HEK293 (cell line): ENCODE results near the gene NEURL4.
A peak's percentile ranks its signal among the peaks of the same experiment; 100 is the strongest.

Experiments used
- CTCF ChIA-PET: fragments of 350-600 bp; formaldehyde crosslinking; extraction: SDS; loops from one replicate; lab custom pipeline; 2021; ENCODE audit warnings: antibody characterized with exemption; lab: Yijun Ruan, JAX
- POLR2A ChIA-PET: fragments of 300-600 bp; formaldehyde crosslinking; extraction: SDS; loops from one replicate; lab custom pipeline; 2020; ENCODE audit warnings: antibody characterized with exemption, inconsistent platforms; lab: Yijun Ruan, JAX
- H3K27ac ChIP-seq: fragments of 200-500 bp; sonication (Bioruptor generic); 2 replicates; pipeline ENCODE4 v1.5.1; 2014; ENCODE audit warnings: low read depth, low read length, control low read depth, inconsistent platforms; ENCODE audit errors: extremely low read depth
- H3K36me3 ChIP-seq, 2 experiments: fragments of 200-500 bp in 1 of 2; sonication (Bioruptor generic) in 1 of 2; 1 replicate in 1 of 2; 2 replicates in 1 of 2; pipeline ENCODE4 v1.5.1; 2014 to 2017; ENCODE audit warnings: inconsistent platforms in 2 of 2, low read length in 2 of 2; ENCODE audit not compliant: control insufficient read depth in 2 of 2, insufficient read depth in 1 of 2
- H3K4me1 ChIP-seq: fragments of 200-500 bp; sonication (Bioruptor generic); 2 replicates; pipeline ENCODE4 v1.5.1; 2014; ENCODE audit warnings: mild to moderate bottlenecking, low read length, inconsistent platforms; ENCODE audit not compliant: control insufficient read depth, insufficient read depth
- H3K4me3 ChIP-seq: 2 replicates; pipeline ENCODE4 v1.5.1; 2011; ENCODE audit warnings: low read depth, mild to moderate bottlenecking, control low read depth, low read length, moderate library complexity
- H3K9me3 ChIP-seq: fragments of 200-500 bp; sonication (Bioruptor generic); 2 replicates; pipeline ENCODE4 v1.5.1; 2014; ENCODE audit warnings: low read depth, low read length, inconsistent platforms; ENCODE audit not compliant: control insufficient read depth, insufficient read depth
- KLF17 ChIP-seq: fragments of 450-650 bp; formaldehyde crosslinking; IDR thresholded peaks from 2 replicates; pipeline ENCODE4 v1.5.1; 2016; ENCODE audit warnings: missing biosample characterization, missing genetic modification characterization
- SP2 ChIP-seq: fragments of 450-650 bp; formaldehyde crosslinking; IDR thresholded peaks from 2 replicates; pipeline ENCODE4 v1.5.1; 2016; ENCODE audit warnings: missing biosample characterization, missing genetic modification characterization
- SP3 ChIP-seq: fragments of 450-650 bp; formaldehyde crosslinking; IDR thresholded peaks from 2 replicates; pipeline ENCODE4 v1.5.1; 2016; ENCODE audit warnings: missing biosample characterization, missing genetic modification characterization
- ZBTB10 ChIP-seq: fragments of 450-650 bp; formaldehyde crosslinking; IDR thresholded peaks from 2 replicates; pipeline ENCODE4 v1.5.1; 2016; ENCODE audit warnings: missing biosample characterization, missing genetic modification characterization
- ZNF2 ChIP-seq: fragments of 450-650 bp; formaldehyde crosslinking; IDR thresholded peaks from 2 replicates; pipeline ENCODE4 v1.5.1; 2016; ENCODE audit warnings: missing biosample characterization, missing genetic modification characterization
- ZNF518A ChIP-seq: fragments of 450-650 bp; formaldehyde crosslinking; conservative IDR thresholded peaks from 2 replicates; pipeline ENCODE4 v1.5.1; 2016; ENCODE audit warnings: low read depth, missing biosample characterization, missing genetic modification characterization
- ZNF529 ChIP-seq: fragments of 450-650 bp; formaldehyde crosslinking; IDR thresholded peaks from 2 replicates; pipeline ENCODE4 v1.5.1; 2017; ENCODE audit warnings: missing genetic modification characterization, missing biosample characterization; ENCODE audit not compliant: insufficient replicate concordance
- ZNF561 ChIP-seq: fragments of 450-650 bp; IDR thresholded peaks from 2 replicates; pipeline ENCODE4 v1.5.1; 2018; ENCODE audit warnings: missing biosample characterization, missing genetic modification characterization, borderline replicate concordance
- ZNF629 ChIP-seq: fragments of 450-650 bp; formaldehyde crosslinking; IDR thresholded peaks from 2 replicates; pipeline ENCODE4 v1.5.1; 2017; ENCODE audit warnings: missing biosample characterization, missing genetic modification characterization
- ZNF707 ChIP-seq: fragments of 450-650 bp; formaldehyde crosslinking; IDR thresholded peaks from 2 replicates; pipeline ENCODE4 v1.5.1; 2016; ENCODE audit warnings: missing biosample characterization, missing genetic modification characterization
- TF ChIP-seq, protein P1 (sequence below): fragments of 450-650 bp; formaldehyde crosslinking; IDR thresholded peaks from 2 replicates; pipeline ENCODE4 v1.5.1; 2016; ENCODE audit warnings: missing biosample characterization, missing genetic modification characterization
- TF ChIP-seq, protein P2 (sequence below): fragments of 450-650 bp; formaldehyde crosslinking; IDR thresholded peaks from 2 replicates; pipeline ENCODE4 v1.5.1; 2016; ENCODE audit warnings: missing biosample characterization, missing genetic modification characterization
- TF ChIP-seq, protein P3 (sequence below): fragments of 450-650 bp; formaldehyde crosslinking; IDR thresholded peaks from 2 replicates; pipeline ENCODE4 v1.5.1; 2016; ENCODE audit warnings: missing biosample characterization, missing genetic modification characterization

NEURL4 gene

DNA sequence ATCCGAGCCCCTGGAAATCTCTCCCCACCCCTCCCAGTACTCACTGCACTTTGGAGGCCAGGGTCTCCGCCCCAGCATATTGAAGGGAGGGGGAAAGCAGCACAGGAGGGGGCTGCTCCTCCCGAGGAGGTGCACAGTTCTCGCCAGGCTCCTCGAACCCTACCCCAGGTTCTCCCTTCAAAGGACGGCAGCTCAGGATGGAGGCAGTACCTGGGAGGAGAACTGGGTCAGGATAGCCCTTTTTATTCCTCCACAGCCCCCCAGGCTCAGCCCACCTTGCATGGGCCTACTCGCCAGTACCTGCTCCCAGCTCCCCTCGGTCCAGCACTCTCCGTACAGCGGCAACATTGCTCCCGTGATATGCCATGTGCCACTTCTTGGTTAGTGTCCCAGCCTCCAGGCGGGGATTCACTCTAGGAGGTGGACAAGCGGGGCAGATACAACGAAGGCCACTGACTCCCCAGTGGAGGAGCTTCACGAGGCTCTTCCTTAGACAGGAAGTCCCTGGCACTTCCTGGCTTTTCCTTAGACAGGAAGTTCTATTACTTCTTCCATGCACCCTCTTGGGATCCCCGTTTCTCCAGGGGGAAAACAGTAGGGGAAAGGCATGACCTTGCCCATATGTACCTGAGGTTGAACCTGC, 11.9 kb downstream of the NEURL4 start:
- no peak overlapping the region for H3K27ac ChIP-seq
- peaks cover 6% of the 10 kb centered on the region; the same call in 1 of the 2 replicates for H3K4me1 ChIP-seq
- H3K4me3 ChIP-seq, result no peak overlapping the region
- TF ChIP-seq ZNF707 (tag by site-specific recombination) (no peak), SP2 (tag by site-specific recombination) (0 out of 2 replicates have a peak, but pooled peaks have one; percentile 12)
- TF ChIP-seq, protein P1, sequence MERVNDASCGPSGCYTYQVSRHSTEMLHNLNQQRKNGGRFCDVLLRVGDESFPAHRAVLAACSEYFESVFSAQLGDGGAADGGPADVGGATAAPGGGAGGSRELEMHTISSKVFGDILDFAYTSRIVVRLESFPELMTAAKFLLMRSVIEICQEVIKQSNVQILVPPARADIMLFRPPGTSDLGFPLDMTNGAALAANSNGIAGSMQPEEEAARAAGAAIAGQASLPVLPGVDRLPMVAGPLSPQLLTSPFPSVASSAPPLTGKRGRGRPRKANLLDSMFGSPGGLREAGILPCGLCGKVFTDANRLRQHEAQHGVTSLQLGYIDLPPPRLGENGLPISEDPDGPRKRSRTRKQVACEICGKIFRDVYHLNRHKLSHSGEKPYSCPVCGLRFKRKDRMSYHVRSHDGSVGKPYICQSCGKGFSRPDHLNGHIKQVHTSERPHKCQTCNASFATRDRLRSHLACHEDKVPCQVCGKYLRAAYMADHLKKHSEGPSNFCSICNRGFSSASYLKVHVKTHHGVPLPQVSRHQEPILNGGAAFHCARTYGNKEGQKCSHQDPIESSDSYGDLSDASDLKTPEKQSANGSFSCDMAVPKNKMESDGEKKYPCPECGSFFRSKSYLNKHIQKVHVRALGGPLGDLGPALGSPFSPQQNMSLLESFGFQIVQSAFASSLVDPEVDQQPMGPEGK (tag by site-specific recombination), result no peak
- CTCF ChIA-PET, result interaction anchor here (0.8 to 1.5 kb wide), 4 partner anchors 9 to 270 kb away, joined by 3 to 6 read pairs (median 4); partner anchors contain the start of gene SLC2A4
- POLR2A ChIA-PET, result interaction anchor here (0.6 to 2.0 kb wide), 3 partner anchors 8 to 517 kb away, joined by 3 to 13 read pairs (median 4); partner anchors contain the start of genes KDM6B and NEURL4
- no peaks in the 10 kb centered on the region for H3K9me3 ChIP-seq
- H3K36me3 ChIP-seq, result peaks cover 31 to 77% of the 10 kb centered on the region in 2 experiments

- Histone ChIP-seq H3K36me3 (peaks cover 38 to 75% of the 10 kb centered on the region in 2 experiments), H3K4me3 (peak overlapping the region; percentile 87), H3K9me3 (no peaks in the 10 kb centered on the region), H3K27ac (peak overlapping the region; percentile 98), H3K4me1 (peaks cover 6% of the 10 kb centered on the region; the same call in 1 of the 2 replicates)
- ChIA-PET CTCF (interaction anchor here (0.6 to 1.3 kb wide), 4 partner anchors 14 to 270 kb away, joined by 3 to 5 read pairs (median 4); no protein-coding TSS in a partner anchor), POLR2A (interaction anchor here (0.6 to 4.1 kb wide), 6 partner anchors 14 to 388 kb away, joined by 3 to 42 read pairs (median 4); partner anchors contain the start of genes ACADVL, DLG4, NEURL4 and SLC2A4)
- TF ChIP-seq ZNF2 (tag by site-specific recombination) (0 out of 2 replicates have a peak, but pooled peaks have one; percentile 37), ZNF561 (tag by site-specific recombination) (0 out of 2 replicates have a peak, but pooled peaks have one; percentile 45), ZBTB10 (tag by site-specific recombination) (peak; percentile 32; the same call in 1 of the 2 replicates), KLF17 (no peak), SP3 (tag by site-specific recombination) (0 out of 2 replicates have a peak, but pooled peaks have one; percentile 3), ZNF629 (tag by site-specific recombination) (0 out of 2 replicates have a peak, but pooled peaks have one; percentile 26), ZNF518A (tag by site-specific recombination) (0 out of 2 replicates have a peak, but pooled peaks have one; percentile 14), ZNF529 (tag by site-specific recombination) (no peak)
- TF ChIP-seq, protein P2, sequence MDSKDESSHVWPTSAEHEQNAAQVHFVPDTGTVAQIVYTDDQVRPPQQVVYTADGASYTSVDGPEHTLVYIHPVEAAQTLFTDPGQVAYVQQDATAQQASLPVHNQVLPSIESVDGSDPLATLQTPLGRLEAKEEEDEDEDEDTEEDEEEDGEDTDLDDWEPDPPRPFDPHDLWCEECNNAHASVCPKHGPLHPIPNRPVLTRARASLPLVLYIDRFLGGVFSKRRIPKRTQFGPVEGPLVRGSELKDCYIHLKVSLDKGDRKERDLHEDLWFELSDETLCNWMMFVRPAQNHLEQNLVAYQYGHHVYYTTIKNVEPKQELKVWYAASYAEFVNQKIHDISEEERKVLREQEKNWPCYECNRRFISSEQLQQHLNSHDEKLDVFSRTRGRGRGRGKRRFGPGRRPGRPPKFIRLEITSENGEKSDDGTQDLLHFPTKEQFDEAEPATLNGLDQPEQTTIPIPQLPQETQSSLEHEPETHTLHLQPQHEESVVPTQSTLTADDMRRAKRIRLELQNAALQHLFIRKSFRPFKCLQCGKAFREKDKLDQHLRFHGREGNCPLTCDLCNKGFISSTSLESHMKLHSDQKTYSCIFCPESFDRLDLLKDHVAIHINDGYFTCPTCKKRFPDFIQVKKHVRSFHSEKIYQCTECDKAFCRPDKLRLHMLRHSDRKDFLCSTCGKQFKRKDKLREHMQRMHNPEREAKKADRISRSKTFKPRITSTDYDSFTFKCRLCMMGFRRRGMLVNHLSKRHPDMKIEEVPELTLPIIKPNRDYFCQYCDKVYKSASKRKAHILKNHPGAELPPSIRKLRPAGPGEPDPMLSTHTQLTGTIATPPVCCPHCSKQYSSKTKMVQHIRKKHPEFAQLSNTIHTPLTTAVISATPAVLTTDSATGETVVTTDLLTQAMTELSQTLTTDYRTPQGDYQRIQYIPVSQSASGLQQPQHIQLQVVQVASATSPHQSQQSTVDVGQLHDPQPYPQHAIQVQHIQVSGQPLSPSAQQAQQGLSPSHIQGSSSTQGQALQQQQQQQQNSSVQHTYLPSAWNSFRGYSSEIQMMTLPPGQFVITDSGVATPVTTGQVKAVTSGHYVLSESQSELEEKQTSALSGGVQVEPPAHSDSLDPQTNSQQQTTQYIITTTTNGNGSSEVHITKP, result no peak
- TF ChIP-seq, protein P3, sequence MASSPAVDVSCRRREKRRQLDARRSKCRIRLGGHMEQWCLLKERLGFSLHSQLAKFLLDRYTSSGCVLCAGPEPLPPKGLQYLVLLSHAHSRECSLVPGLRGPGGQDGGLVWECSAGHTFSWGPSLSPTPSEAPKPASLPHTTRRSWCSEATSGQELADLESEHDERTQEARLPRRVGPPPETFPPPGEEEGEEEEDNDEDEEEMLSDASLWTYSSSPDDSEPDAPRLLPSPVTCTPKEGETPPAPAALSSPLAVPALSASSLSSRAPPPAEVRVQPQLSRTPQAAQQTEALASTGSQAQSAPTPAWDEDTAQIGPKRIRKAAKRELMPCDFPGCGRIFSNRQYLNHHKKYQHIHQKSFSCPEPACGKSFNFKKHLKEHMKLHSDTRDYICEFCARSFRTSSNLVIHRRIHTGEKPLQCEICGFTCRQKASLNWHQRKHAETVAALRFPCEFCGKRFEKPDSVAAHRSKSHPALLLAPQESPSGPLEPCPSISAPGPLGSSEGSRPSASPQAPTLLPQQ (tag by site-specific recombination), result 0 out of 2 replicates have a peak, but pooled peaks have one; percentile 10
Observed at GRCh38 chr17:7315570-7316235, 13.4 kb downstream of the NEURL4 start.
